Thoracic aorta (tissue), 2 donors: ENCODE results near the gene DCDC1. TPM values are rescaled to one million over a fixed set of nuclear protein-coding genes. Genes with fewer than 3 reads are reported as not detected.

ENCODE experiments used
- ATAC-seq: fragments of 150-250 bp; one replicate; pipeline ENCODE4 v1.8.0; 2017; ENCODE audit warnings: low read depth; ENCODE audit not compliant: insufficient number of reproducible peaks, low FRiP score
- DNase-seq: peaks from one replicate; pipeline ENCODE4 v3.0.0-alpha.2; 2020; ENCODE audit warnings: low spot score
- H3K27ac ChIP-seq, 2 donors: fragments of 200-600 bp; sonication (generic); 1 replicate in 1 of 2; 2 replicates in 1 of 2; pipeline ENCODE4 v1.5.1; 2016; ENCODE audit warnings: mild to moderate bottlenecking in 2 of 2, moderate library complexity in 2 of 2
- H3K27me3 ChIP-seq: fragments of 200-600 bp; sonication (generic); replicated peaks from 2 replicates; pipeline ENCODE4 v1.6.0; 2016; ENCODE audit warnings: mild to moderate bottlenecking; ENCODE audit not compliant: insufficient read depth
- H3K36me3 ChIP-seq: fragments of 200-600 bp; sonication (generic); one replicate; pipeline ENCODE4 v1.5.1; 2016
- H3K4me1 ChIP-seq, 2 donors: fragments of 200-600 bp; sonication (generic); 1 replicate in 1 of 2; 2 replicates in 1 of 2; pipeline versions ENCODE4 v1.5.1 to v1.6.0; 2016; ENCODE audit warnings: low read depth in 2 of 2, mild to moderate bottlenecking in 1 of 2; ENCODE audit not compliant: control insufficient read depth in 1 of 2
- H3K4me3 ChIP-seq: fragments of 200-600 bp; sonication (generic); 2 replicates; pipeline ENCODE4 v1.5.1; 2016; ENCODE audit warnings: mild to moderate bottlenecking
- H3K9me3 ChIP-seq: fragments of 200-600 bp; sonication (generic); 2 replicates; pipeline ENCODE4 v1.5.1; 2016
- total RNA-seq, 2 donors: library from RNA; depleted of rRNA; stranded (reverse); fragments of >200 nt; gene quantifications; one replicate each; pipeline versions ENCODE4 v1.1.0 to v1.2.3, GENCODE V29; 2016
- TF ChIP-seq, protein P1 (sequence below): fragments of 200-600 bp; sonication (generic); IDR thresholded peaks from one replicate; pipeline ENCODE4 v1.5.1; 2019; ENCODE audit warnings: antibody characterized with exemption

Gene DCDC1
- total RNA-seq, 2 donors from 2014 or later = not detected

- no peak for DNase-seq
- Histone ChIP-seq H3K4me1 (no peaks in the 10 kb centered on the region), H3K27ac (no peak overlapping the region), H3K27me3 (no peaks in the 10 kb centered on the region), H3K4me3 (no peak overlapping the region), H3K9me3 (no peaks in the 10 kb centered on the region), H3K36me3 (no peaks in the 10 kb centered on the region)
- TF ChIP-seq, protein P1, sequence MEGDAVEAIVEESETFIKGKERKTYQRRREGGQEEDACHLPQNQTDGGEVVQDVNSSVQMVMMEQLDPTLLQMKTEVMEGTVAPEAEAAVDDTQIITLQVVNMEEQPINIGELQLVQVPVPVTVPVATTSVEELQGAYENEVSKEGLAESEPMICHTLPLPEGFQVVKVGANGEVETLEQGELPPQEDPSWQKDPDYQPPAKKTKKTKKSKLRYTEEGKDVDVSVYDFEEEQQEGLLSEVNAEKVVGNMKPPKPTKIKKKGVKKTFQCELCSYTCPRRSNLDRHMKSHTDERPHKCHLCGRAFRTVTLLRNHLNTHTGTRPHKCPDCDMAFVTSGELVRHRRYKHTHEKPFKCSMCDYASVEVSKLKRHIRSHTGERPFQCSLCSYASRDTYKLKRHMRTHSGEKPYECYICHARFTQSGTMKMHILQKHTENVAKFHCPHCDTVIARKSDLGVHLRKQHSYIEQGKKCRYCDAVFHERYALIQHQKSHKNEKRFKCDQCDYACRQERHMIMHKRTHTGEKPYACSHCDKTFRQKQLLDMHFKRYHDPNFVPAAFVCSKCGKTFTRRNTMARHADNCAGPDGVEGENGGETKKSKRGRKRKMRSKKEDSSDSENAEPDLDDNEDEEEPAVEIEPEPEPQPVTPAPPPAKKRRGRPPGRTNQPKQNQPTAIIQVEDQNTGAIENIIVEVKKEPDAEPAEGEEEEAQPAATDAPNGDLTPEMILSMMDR = no peak
- no peak for ATAC-seq
Measured at GRCh38 chr11:31236143-31236542, 133.4 kb downstream of the DCDC1 start.

- Histone ChIP-seq H3K4me3 (no peak overlapping the region), H3K9me3 (no peaks in the 10 kb centered on the region), H3K27ac (no peak overlapping the region), H3K27me3 (no peaks in the 10 kb centered on the region), H3K36me3 (no peaks in the 10 kb centered on the region), H3K4me1 (no peaks in the 10 kb centered on the region)
- TF ChIP-seq, protein P1 = no peak
- no peak for DNase-seq
- no peak for ATAC-seq
Measured at GRCh38 chr11:31233425-31233824, 136.1 kb downstream of the DCDC1 start.

GRCh38 chr11:31231601-31232000 lies 137.9 kb downstream of the DCDC1 start:
- ATAC-seq = no peak
- no peaks in the 10 kb centered on the region for H3K4me1 ChIP-seq

GRCh38 chr11:31218847-31219246 lies 150.7 kb downstream of the DCDC1 start:
- Histone ChIP-seq H3K4me1 (no peaks in the 10 kb centered on the region), H3K4me3 (no peak overlapping the region), H3K36me3 (no peaks in the 10 kb centered on the region), H3K27ac (no peak overlapping the region), H3K9me3 (no peaks in the 10 kb centered on the region), H3K27me3 (no peaks in the 10 kb centered on the region)
- TF ChIP-seq, protein P1 = no peak
- no peak for DNase-seq
- ATAC-seq = no peak

More at GRCh38 chr11:31231601-31232000, 137.9 kb downstream of the DCDC1 start:
- Histone ChIP-seq H3K36me3 (no peaks in the 10 kb centered on the region), H3K4me3 (no peak overlapping the region), H3K27me3 (no peaks in the 10 kb centered on the region), H3K27ac (no peak overlapping the region), H3K9me3 (no peaks in the 10 kb centered on the region)
- TF ChIP-seq, protein P1 = no peak
- no peak for DNase-seq

DNA sequence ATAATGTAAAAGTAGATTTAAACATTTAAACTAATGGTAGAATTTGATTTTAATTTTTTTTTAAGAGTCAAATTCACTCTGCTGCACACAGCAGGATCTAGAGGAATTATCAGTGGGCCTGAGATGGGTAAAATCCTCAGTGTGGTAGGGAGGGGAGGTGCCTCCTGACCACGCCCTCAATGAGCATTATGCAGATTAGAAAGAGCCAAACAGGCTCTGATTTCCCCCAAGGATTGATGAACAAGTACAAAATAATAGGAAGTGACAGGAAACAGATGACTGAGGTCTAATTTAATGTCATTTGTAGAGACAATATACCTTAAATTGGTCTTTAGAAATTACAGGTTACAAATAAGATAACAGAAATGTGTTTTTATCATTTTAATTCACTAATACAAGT lies 155.2 kb downstream of the DCDC1 start:
- TF ChIP-seq, protein P1 = no peak

More for the DNA sequence above, 155.2 kb downstream of the DCDC1 start:
- Histone ChIP-seq H3K9me3 (no peaks in the 10 kb centered on the region), H3K27me3 (no peaks in the 10 kb centered on the region), H3K27ac (no peak overlapping the region), H3K4me3 (no peak overlapping the region), H3K4me1 (no peaks in the 10 kb centered on the region), H3K36me3 (no peaks in the 10 kb centered on the region)
- ATAC-seq (no peak), DNase-seq (no peak)
